ENCODE results near the gene PLA2G2E. TPM values are rescaled to one million over a fixed set of nuclear protein-coding genes. Genes with fewer than 3 reads are reported as not detected.

The PLA2G2E gene
- total RNA-seq, 4 donors from 2014 or later, result 2.1 TPM; not detected in 3

DNA sequence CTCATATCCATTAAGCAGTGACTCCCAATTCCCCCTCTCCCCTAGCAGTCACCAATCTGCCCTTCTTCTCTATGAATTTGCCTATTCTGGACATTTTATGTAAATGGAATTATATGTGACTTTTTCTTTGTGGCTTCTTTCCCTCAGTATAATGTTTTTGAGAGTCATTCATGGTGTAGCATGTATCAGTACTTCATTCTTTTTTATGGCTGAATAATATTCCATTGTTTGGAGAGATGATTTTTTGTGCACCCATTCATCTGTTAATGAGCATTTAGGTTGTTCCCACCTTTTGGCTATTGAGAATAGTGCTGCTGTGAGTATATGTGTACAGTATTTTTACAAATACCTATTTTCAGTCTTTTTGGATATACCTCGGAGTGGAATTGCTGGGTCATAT, 21.8 kb downstream of the PLA2G2E start:
- WGBS, result 100% methylated on average over 1 of the region's 1 CpG
- Histone ChIP-seq H3K9me3 (no peaks in the 10 kb centered on the region), H3K27me3 (no peaks in the 10 kb centered on the region), H3K4me1 (no peaks in the 10 kb centered on the region), H3K4me3 (no peak overlapping the region), H3K36me3 (peaks cover 64% of the 10 kb centered on the region), H3K27ac (no peak overlapping the region)
- TF ChIP-seq, protein P1, sequence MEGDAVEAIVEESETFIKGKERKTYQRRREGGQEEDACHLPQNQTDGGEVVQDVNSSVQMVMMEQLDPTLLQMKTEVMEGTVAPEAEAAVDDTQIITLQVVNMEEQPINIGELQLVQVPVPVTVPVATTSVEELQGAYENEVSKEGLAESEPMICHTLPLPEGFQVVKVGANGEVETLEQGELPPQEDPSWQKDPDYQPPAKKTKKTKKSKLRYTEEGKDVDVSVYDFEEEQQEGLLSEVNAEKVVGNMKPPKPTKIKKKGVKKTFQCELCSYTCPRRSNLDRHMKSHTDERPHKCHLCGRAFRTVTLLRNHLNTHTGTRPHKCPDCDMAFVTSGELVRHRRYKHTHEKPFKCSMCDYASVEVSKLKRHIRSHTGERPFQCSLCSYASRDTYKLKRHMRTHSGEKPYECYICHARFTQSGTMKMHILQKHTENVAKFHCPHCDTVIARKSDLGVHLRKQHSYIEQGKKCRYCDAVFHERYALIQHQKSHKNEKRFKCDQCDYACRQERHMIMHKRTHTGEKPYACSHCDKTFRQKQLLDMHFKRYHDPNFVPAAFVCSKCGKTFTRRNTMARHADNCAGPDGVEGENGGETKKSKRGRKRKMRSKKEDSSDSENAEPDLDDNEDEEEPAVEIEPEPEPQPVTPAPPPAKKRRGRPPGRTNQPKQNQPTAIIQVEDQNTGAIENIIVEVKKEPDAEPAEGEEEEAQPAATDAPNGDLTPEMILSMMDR (IDR thresholded peaks at IDR 0.05), result no peak
- TF ChIP-seq EP300 (IDR thresholded peaks at IDR 0.05), result no peak
- TF ChIP-seq POLR2AphosphoS5 (IDR thresholded peaks at IDR 0.05), result no peak
- TF ChIP-seq POLR2A (IDR thresholded peaks at IDR 0.05), result no peak
- DNase-seq (ENCODE audit: low spot score in 2 of 2), result no peak

DNA sequence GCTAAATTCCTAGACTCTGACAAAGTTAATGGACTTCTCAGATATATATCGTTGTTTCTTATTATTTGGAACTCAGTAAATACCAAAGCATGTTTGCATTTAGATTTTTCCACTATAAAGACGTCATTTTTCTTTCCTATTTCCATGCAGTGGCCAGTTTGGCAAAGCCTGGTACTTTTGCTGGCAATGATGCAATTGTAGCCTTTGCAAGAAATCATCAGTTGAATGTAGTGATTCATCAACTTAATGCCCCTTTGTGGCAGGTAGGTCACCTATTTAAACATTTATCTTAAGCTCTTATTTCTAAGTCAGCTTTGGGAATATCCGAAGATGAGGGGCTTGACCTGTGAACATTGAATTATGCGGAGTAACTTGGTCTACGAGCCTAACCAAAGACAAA, 29.2 kb downstream of the PLA2G2E start:
- 91% methylated on average over 5 of the region's 5 CpGs for WGBS
- Histone ChIP-seq H3K9me3 (no peaks in the 10 kb centered on the region), H3K27ac (no peak overlapping the region), H3K27me3 (no peaks in the 10 kb centered on the region), H3K4me3 (no peak overlapping the region), H3K36me3 (peaks cover 69% of the 10 kb centered on the region), H3K4me1 (no peaks in the 10 kb centered on the region)
- DNase-seq (ENCODE audit: low spot score in 2 of 2), result no peak
- TF ChIP-seq EP300 (IDR thresholded peaks at IDR 0.05) (no peak), POLR2A (IDR thresholded peaks at IDR 0.05) (no peak), POLR2AphosphoS5 (IDR thresholded peaks at IDR 0.05) (no peak)
- TF ChIP-seq, protein P1 (IDR thresholded peaks at IDR 0.05), result no peak

DNA sequence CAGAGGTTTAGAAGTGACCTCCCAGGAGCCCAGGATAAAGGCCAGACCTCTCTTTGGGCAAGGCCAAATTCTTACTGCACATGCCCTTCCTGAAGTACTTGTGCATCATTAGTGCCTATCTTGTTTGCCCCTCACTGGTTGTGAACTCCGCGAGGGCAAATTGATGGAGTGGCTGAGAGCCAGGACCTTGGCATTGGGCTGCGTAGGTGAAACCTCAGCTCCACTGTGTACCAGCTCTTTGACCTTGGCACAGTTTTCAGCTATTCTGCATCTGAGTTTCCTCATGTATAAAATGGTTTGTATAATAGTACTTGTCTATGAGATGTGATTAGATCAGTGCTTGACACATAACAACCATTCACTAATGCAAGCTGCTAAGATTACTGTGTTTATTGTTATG, 29.7 kb downstream of the PLA2G2E start:
- no peak overlapping the region for H3K27ac ChIP-seq
- H3K27me3 ChIP-seq, result no peaks in the 10 kb centered on the region
- H3K36me3 ChIP-seq, result peaks cover 64% of the 10 kb centered on the region
- WGBS, result 79% methylated on average over 3 of the region's 3 CpGs
- H3K4me3 ChIP-seq, result no peak overlapping the region
- H3K9me3 ChIP-seq, result no peaks in the 10 kb centered on the region
- no peak for TF ChIP-seq EP300 (IDR thresholded peaks at IDR 0.05)
- TF ChIP-seq, protein P1 (IDR thresholded peaks at IDR 0.05), result no peak
- TF ChIP-seq POLR2AphosphoS5 (IDR thresholded peaks at IDR 0.05), result no peak
- TF ChIP-seq POLR2A (IDR thresholded peaks at IDR 0.05), result no peak
- H3K4me1 ChIP-seq, result peaks cover 2% of the 10 kb centered on the region
- DNase-seq (ENCODE audit: low spot score in 2 of 2), result no peak

DNA sequence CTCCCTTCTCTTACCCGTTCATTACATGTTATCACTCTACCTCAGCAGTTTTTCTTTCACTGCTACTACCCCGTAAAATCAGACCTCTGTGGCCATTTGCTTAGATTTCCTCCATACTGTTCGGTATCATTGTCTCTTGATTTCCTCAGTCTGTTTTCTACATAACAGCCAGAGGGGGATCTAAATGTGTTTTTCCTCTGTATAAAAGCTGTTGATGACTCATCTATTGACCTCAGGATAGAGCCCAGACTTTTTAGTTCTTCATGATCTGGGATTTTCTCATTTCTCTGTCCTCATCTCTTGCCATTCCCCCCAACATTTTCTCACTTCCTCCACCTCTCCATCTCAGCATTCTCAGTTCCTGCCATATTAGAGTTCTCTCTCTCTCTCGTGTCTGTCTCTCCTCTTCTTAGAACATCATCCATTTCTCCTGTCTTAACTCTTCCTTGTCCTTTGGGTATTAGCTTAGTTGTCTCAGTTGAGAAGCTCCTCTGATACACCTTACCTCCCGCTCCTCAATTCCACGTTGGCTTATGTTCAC, 30.7 kb downstream of the PLA2G2E start:
- no peak overlapping the region for H3K4me3 ChIP-seq
- no peak for DNase-seq (ENCODE audit: low spot score in 2 of 2)
- no peaks in the 10 kb centered on the region for H3K9me3 ChIP-seq
- TF ChIP-seq EP300 (IDR thresholded peaks at IDR 0.05), result no peak
- no peak for TF ChIP-seq POLR2A (IDR thresholded peaks at IDR 0.05)
- TF ChIP-seq POLR2AphosphoS5 (IDR thresholded peaks at IDR 0.05), result no peak
- TF ChIP-seq, protein P1 (IDR thresholded peaks at IDR 0.05), result no peak
- peaks cover 54% of the 10 kb centered on the region for H3K36me3 ChIP-seq
- H3K27ac ChIP-seq, result no peak overlapping the region
- peaks cover 2% of the 10 kb centered on the region for H3K4me1 ChIP-seq
- H3K27me3 ChIP-seq, result no peaks in the 10 kb centered on the region
- WGBS, result 84% methylated on average over 6 of the region's 6 CpGs

DNA sequence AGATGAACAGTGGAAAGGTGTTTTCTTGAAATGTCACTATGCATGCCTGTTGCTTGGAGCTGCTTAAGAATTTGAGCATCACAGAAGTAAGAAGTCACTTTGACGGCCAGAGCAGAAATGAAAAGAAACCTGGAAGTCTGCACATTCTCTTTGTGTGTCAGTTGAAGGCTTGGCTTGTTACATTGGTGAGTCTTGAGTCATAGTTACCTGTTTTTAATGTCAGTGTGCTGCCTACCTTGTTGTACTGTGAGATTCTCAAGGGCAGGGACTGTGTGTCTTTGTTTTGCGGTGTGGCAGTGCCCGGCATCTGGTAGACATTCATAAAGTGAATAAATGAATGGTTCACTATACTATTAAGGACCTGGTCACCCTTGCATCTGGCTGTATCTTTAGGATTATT, 31.3 kb downstream of the PLA2G2E start:
- no peaks in the 10 kb centered on the region for H3K27me3 ChIP-seq
- H3K9me3 ChIP-seq, result no peaks in the 10 kb centered on the region
- peaks cover 49% of the 10 kb centered on the region for H3K36me3 ChIP-seq
- H3K4me3 ChIP-seq, result no peak overlapping the region
- DNase-seq (ENCODE audit: low spot score in 2 of 2), result no peak
- 85% methylated on average over 3 of the region's 3 CpGs for WGBS
- no peak overlapping the region for H3K27ac ChIP-seq
- TF ChIP-seq, protein P1 (IDR thresholded peaks at IDR 0.05), result no peak
- no peak for TF ChIP-seq EP300 (IDR thresholded peaks at IDR 0.05)
- peaks cover 2% of the 10 kb centered on the region for H3K4me1 ChIP-seq

Measured in suprapubic skin (tissue), 4 donors.